WTC11 (cell line): ENCODE data around the gene GPN2. TPM values are rescaled to one million over a fixed set of nuclear protein-coding genes. Genes with fewer than 3 reads are reported as not detected.

Experiments used
- ATAC-seq: fragments of 200-7000 bp; cut with Tn5 transposase; 2 replicates; pipeline ENCODE4 v1.10.0; 2021; ENCODE audit warnings: mild to moderate bottlenecking, moderate library complexity
- CTCF ChIA-PET: fragments of 300-600 bp; sonication (Branson Sonifier 250); formaldehyde crosslinking; loops from one replicate; lab custom pipeline; 2021; ENCODE audit warnings: antibody characterized with exemption; lab: Charles Lee
- POLR2A ChIA-PET: fragments of 350-600 bp; sonication (Branson Sonifier 250); formaldehyde crosslinking; loops from one replicate; lab custom pipeline; 2021; ENCODE audit warnings: antibody characterized with exemption; lab: Charles Lee
- DNase-seq: peaks from one replicate; pipeline ENCODE4 v3.0.0; 2021; ENCODE audit warnings: low spot score
- H3K27ac Mint-ChIP-seq: 2 replicates; pipeline ENCODE4 v1.8.0; 2021; ENCODE audit warnings: mixed read lengths
- H3K27me3 Mint-ChIP-seq: 2 replicates; pipeline ENCODE4 v1.8.0; 2021; ENCODE audit warnings: low read depth, mild to moderate bottlenecking, moderate library complexity, mixed read lengths
- H3K36me3 Mint-ChIP-seq: 2 replicates; pipeline ENCODE4 v1.8.0; 2021; ENCODE audit warnings: mixed read lengths
- H3K4me1 Mint-ChIP-seq: 2 replicates; pipeline ENCODE4 v1.8.0; 2022; ENCODE audit warnings: mixed read lengths
- H3K4me3 Mint-ChIP-seq: 2 replicates; pipeline ENCODE4 v1.8.0; 2021; ENCODE audit warnings: mild to moderate bottlenecking, moderate library complexity, mixed read lengths
- H3K9me3 Mint-ChIP-seq: 2 replicates; pipeline ENCODE4 v1.8.0; 2021; ENCODE audit warnings: mixed read lengths
- AR ChIP-seq: fragments of 250-450 bp; sonication (Bioruptor Pico); IDR thresholded peaks from 2 replicates; pipeline ENCODE4 v1.9.0; 2021; ENCODE audit warnings: mild to moderate bottlenecking
- CREB1 ChIP-seq: sonication (generic); formaldehyde crosslinking; IDR thresholded peaks from 2 replicates; pipeline ENCODE4 v1.8.0; 2023; ENCODE audit warnings: mild to moderate bottlenecking, missing genetic modification reagents
- CTCF ChIP-seq: fragments of 200-600 bp; IDR thresholded peaks from 2 replicates; pipeline ENCODE4 v1.8.0; 2022; ENCODE audit warnings: antibody characterized with exemption
- EMX1 ChIP-seq: fragments of 250-450 bp; sonication (Bioruptor Pico); IDR thresholded peaks from 2 replicates; pipeline ENCODE4 v1.8.0; 2021; ENCODE audit warnings: mild to moderate bottlenecking
- ETV6 ChIP-seq: sonication (generic); formaldehyde crosslinking; IDR thresholded peaks from 2 replicates; pipeline ENCODE4 v1.8.1; 2022; ENCODE audit warnings: mild to moderate bottlenecking, missing genetic modification reagents
- OVOL2 ChIP-seq: fragments of 250-450 bp; sonication (Bioruptor Pico); IDR thresholded peaks from 2 replicates; pipeline ENCODE4 v1.9.0; 2021; ENCODE audit warnings: mild to moderate bottlenecking, borderline replicate concordance
- SP1 ChIP-seq: sonication (generic); formaldehyde crosslinking; conservative IDR thresholded peaks from 2 replicates; pipeline ENCODE4 v1.8.1; 2022; ENCODE audit warnings: missing genetic modification reagents
- TEAD4 ChIP-seq: sonication (generic); formaldehyde crosslinking; IDR thresholded peaks from 2 replicates; pipeline ENCODE4 v1.8.0; 2022; ENCODE audit warnings: mild to moderate bottlenecking, missing genetic modification reagents
- ZMAT4 ChIP-seq: fragments of 250-450 bp; sonication (Bioruptor Pico); IDR thresholded peaks from 2 replicates; pipeline ENCODE4 v1.9.0; 2021; ENCODE audit warnings: mild to moderate bottlenecking
- ZNF416 ChIP-seq: fragments of 250-450 bp; sonication (Bioruptor Pico); IDR thresholded peaks from 2 replicates; pipeline ENCODE4 v1.9.0; 2021; ENCODE audit warnings: mild to moderate bottlenecking, inconsistent platforms
- total RNA-seq: library from RNA; stranded (reverse); gene quantifications from 3 replicates; pipeline ENCODE4 v1.2.3, GENCODE V29; 2021

The GPN2 gene
- total RNA-seq, 1 experiment from 2014 or later, result 38.5 TPM

GRCh38 chr1:26826261-26827105 is 63.6 kb downstream of the GPN2 start, which contains the start of gene ZDHHC18:
TSS of gene ZDHHC18 (plus strand) at chr1:26826688. CDS start at chr1:26826805, 117 bp downstream.
- POLR2A ChIA-PET, result no interaction called here

More at GRCh38 chr1:26826261-26827105, 63.6 kb downstream of the GPN2 start, which contains the start of gene ZDHHC18:
- DNase-seq (peak; percentile 67), ATAC-seq (peak; percentile 88)
- CTCF ChIA-PET, result interaction anchor here (0.5 to 2.2 kb wide), 11 partner anchors 15 to 636 kb away, joined by 3 to 8 read pairs (median 4); partner anchors contain the start of gene CATSPER4
- no peak within 1 kb of the TSS for H3K27ac Mint-ChIP-seq
- no peak for TF ChIP-seq AR
- TF ChIP-seq EMX1 (CRISPR knock-in tag), result no peak
- TF ChIP-seq ZMAT4 (CRISPR knock-in tag), result no peak
- no peak for TF ChIP-seq TEAD4 (CRISPR knock-in tag)
- TF ChIP-seq OVOL2, result no peak
- 0 out of 2 replicates have a peak, but pooled peaks have one; percentile 43 for TF ChIP-seq ZNF416 (CRISPR knock-in tag)
- no peak for TF ChIP-seq CREB1 (CRISPR knock-in tag)
- TF ChIP-seq SP1, result 0 out of 2 replicates have a peak, but pooled peaks have one; percentile 46
- 0 out of 2 replicates have a peak, but pooled peaks have one; percentile 54 for TF ChIP-seq ETV6 (CRISPR knock-in tag)
- TF ChIP-seq CTCF, result peak; percentile 51; the same call in 1 of the 2 replicates
- peaks cover 2% of the 10 kb centered on the region; the same call in 1 of the 2 replicates for H3K27me3 Mint-ChIP-seq
- peak within 1 kb of the TSS; percentile 88 for H3K4me3 Mint-ChIP-seq
- peaks cover 6% of the 10 kb centered on the region for H3K9me3 Mint-ChIP-seq
- peaks cover 35% of the 10 kb centered on the region for H3K4me1 Mint-ChIP-seq
- no peaks in the 10 kb centered on the region; the same call in 1 of the 2 replicates for H3K36me3 Mint-ChIP-seq

Other genes with a start within 250 kb of the GPN2 start
- 98.0 to 105 TPM (median 103 TPM) in 3 replicates for gene ARID1A, start 194.3 kb downstream of the GPN2 start, total RNA-seq
- 13.1 to 15.0 TPM (median 13.7 TPM) in 3 replicates for gene PIGV, start 102.3 kb downstream of the GPN2 start, total RNA-seq
- 26.5 to 29.8 TPM (median 28.7 TPM) in 3 replicates for gene ZDHHC18, start 63.6 kb downstream of the GPN2 start, total RNA-seq
- 8.0 to 14.3 TPM (median 8.0 TPM) in 3 replicates for gene SFN, start 27.1 kb downstream of the GPN2 start, total RNA-seq
- 16.1 to 19.2 TPM (median 16.3 TPM) in 3 replicates for gene GPATCH3, start 10.2 kb upstream of the GPN2 start, total RNA-seq
- gene NR0B2, start 23.7 kb upstream of the GPN2 start, total RNA-seq, result not detected in 3 replicates
- 101 to 118 TPM (median 108 TPM) in 3 replicates for gene NUDC, start 31.5 kb upstream of the GPN2 start, total RNA-seq
- 18.9 to 19.8 TPM (median 19.0 TPM) in 3 replicates for gene KDF1, start 70.2 kb upstream of the GPN2 start, total RNA-seq
- gene TRNP1, start 103.4 kb upstream of the GPN2 start, total RNA-seq, result 37.6 to 51.4 TPM (median 49.4 TPM) in 3 replicates
- gene TENT5B, start 122.6 kb upstream of the GPN2 start, total RNA-seq, result 104 to 124 TPM (median 119 TPM) in 3 replicates